CD4-positive, alpha-beta T cell (primary cell): Measurements from ENCODE around the gene COA6. TPM values are rescaled to one million over a fixed set of nuclear protein-coding genes. Genes with fewer than 3 reads are reported as not detected.
A peak's percentile ranks its signal among the peaks of the same experiment; 100 is the strongest.
"Not testable (repeated sequence)": the region's sequence is repeated elsewhere in the genome, so short reads cannot be mapped to it uniquely, and the experiment has no call there.

Source experiments
- ATAC-seq: fragments of 200-7000 bp; cut with Tn5 transposase; one replicate; pipeline ENCODE4 v1.10.0; 2022; ENCODE audit warnings: mild to moderate bottlenecking; ENCODE audit not compliant: poor library complexity
- CTCF ChIA-PET: fragments of 350-600 bp; sonication (Branson Sonifier 250); formaldehyde crosslinking; loops from one replicate; lab custom pipeline; 2021; ENCODE audit warnings: antibody characterized with exemption, inconsistent platforms; lab: Charles Lee
- POLR2A ChIA-PET: fragments of 350-600 bp; sonication (Branson Sonifier 250); formaldehyde crosslinking; loops from one replicate; lab custom pipeline; 2021; ENCODE audit warnings: antibody characterized with exemption, inconsistent platforms; lab: Charles Lee
- DNase-seq, 14 experiments: peaks; one replicate each; pipeline ENCODE4 v3.0.0-alpha.2; 2013 to 2020; ENCODE audit warnings: mixed read lengths in 2 of 14
- H3K27ac ChIP-seq, 2 donors: one replicate each; pipeline versions ENCODE4 v1.5.1 to v1.7.0; 2013; ENCODE audit warnings: low read length in 2 of 2, low read depth in 1 of 2, mild to moderate bottlenecking in 1 of 2
- H3K27me3 ChIP-seq, 2 experiments: 1 replicate in 1 of 2; 2 replicates in 1 of 2; pipeline versions ENCODE4 v1.6.1 to v1.7.0; 2013; ENCODE audit warnings: low read length in 2 of 2, control low read depth in 1 of 2, mild to moderate bottlenecking in 1 of 2, moderate library complexity in 1 of 2; ENCODE audit not compliant: insufficient read depth in 2 of 2, control insufficient read depth in 1 of 2
- H3K36me3 ChIP-seq: one replicate; pipeline ENCODE4 v1.6.1; 2013; ENCODE audit warnings: low read length, control low read depth; ENCODE audit not compliant: insufficient read depth
- H3K4me1 ChIP-seq: one replicate; pipeline ENCODE4 v1.6.1; 2013; ENCODE audit warnings: low read length, control low read depth; ENCODE audit not compliant: insufficient read depth
- H3K4me3 ChIP-seq: one replicate; pipeline ENCODE4 v1.5.1; 2013; ENCODE audit warnings: mild to moderate bottlenecking, low read length, moderate library complexity
- H3K9me3 ChIP-seq, 2 experiments: 1 replicate in 1 of 2; 2 replicates in 1 of 2; pipeline versions ENCODE4 v1.6.1 to v1.7.0; 2013; ENCODE audit warnings: low read length in 2 of 2, mild to moderate bottlenecking in 2 of 2, control low read depth in 1 of 2, moderate library complexity in 1 of 2; ENCODE audit not compliant: control insufficient read depth in 1 of 2, insufficient read depth in 1 of 2
- H3K27ac Mint-ChIP-seq: one replicate; pipeline ENCODE4 v1.8.0; 2020; ENCODE audit warnings: mixed read lengths
- H3K27me3 Mint-ChIP-seq: one replicate; pipeline ENCODE4 v1.8.0; 2021; ENCODE audit warnings: mixed read lengths
- H3K36me3 Mint-ChIP-seq: one replicate; pipeline ENCODE4 v1.8.0; 2021; ENCODE audit warnings: low read depth, mixed read lengths
- H3K4me1 Mint-ChIP-seq: one replicate; pipeline ENCODE4 v1.8.0; 2021; ENCODE audit warnings: low read depth, mixed read lengths
- H3K4me3 Mint-ChIP-seq: one replicate; pipeline ENCODE4 v1.8.0; 2020; ENCODE audit warnings: mild to moderate bottlenecking, mixed read lengths
- H3K9me3 Mint-ChIP-seq: one replicate; pipeline ENCODE4 v1.8.0; 2020; ENCODE audit warnings: mixed read lengths
- CTCF ChIP-seq: fragments of 200-600 bp; IDR thresholded peaks from one replicate; pipeline ENCODE4 v1.8.0; 2022; ENCODE audit warnings: antibody characterized with exemption, mild to moderate bottlenecking
- intact Hi-C, 2 experiments: fragments of 100-400 bp; cut with DNase I in 1 of 2; cut with micrococcal nuclease in 1 of 2; formaldehyde crosslinking; loops; one replicate each; pipeline versions ENCODE4 v1.15.1 to v1.9.0; 2023 to 2025; cut with DNase I, micrococcal nuclease
- total RNA-seq, 174 experiments: library from RNA in 2 of 174; stranded (reverse) in 2 of 174; gene quantifications; one replicate each; pipeline ENCODE4 v1.2.3 and lab custom pipeline; 2021 to 2026

Gene COA6
- total RNA-seq, 2 experiments from 2014 or later, result 10.0 to 12.2 TPM

GRCh38 chr1:234348964-234349363 lies 24.3 kb upstream of the COA6 start:
- Histone ChIP-seq H3K4me1 (no peaks in the 10 kb centered on the region), H3K4me3 (no peak overlapping the region), H3K27me3 (peaks cover 0 to 7% of the 10 kb centered on the region in 2 experiments), H3K9me3 (no peaks in the 10 kb centered on the region), H3K36me3 (no peaks in the 10 kb centered on the region), H3K27ac (no peak overlapping the region)
- H3K9me3 Mint-ChIP-seq, result no peaks in the 10 kb centered on the region
- TF ChIP-seq CTCF, result no peak
- no peak overlapping the region for H3K27ac Mint-ChIP-seq
- ChIA-PET POLR2A (no interaction called here), CTCF (interaction anchor here (0.7 kb wide), 1 partner anchor 22 kb away, joined by 3 read pairs; no protein-coding TSS in a partner anchor)
- H3K36me3 Mint-ChIP-seq, result no peaks in the 10 kb centered on the region
- ATAC-seq (no peak), DNase-seq (no peak)
- peaks cover 11% of the 10 kb centered on the region for H3K27me3 Mint-ChIP-seq
- H3K4me3 Mint-ChIP-seq, result no peak overlapping the region
- no peaks in the 10 kb centered on the region for H3K4me1 Mint-ChIP-seq
- intact Hi-C loops, result no loop called here

DNA sequence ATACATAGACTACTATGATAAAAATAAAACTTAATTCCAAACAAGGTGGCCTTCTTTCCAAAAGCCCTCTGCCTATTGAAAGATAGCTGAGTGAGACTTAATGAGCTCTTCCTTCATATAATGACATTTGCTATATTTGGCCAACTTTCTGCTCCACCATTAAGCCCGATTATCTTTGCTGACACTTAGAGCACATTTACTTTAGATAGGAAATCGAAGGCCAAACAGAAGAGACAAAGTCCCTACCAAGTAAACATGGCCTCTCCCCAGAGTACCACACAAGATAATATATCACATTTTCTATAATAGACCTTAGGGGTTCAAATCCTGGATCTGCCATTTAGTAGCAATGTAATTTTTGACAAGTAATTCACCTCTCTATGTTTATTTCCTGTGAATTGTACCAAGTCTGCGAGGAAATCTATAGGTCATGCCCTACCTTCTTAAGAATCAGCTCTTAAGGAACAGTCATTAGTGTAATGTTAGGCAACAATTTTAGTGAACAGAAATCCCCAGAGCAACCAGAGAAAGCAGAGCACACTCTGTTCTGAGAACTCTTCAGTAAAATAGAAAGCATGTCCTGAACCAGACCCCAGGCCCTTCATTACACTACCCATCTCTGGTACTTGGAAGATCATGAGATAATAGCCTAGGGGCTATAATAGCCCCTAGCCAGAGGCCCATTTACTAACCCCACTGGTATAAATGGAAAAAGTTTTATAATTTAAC lies 17.3 kb upstream of the COA6 start:
- ATAC-seq (no peak), DNase-seq (no peak)
- intact Hi-C loops, result no loop called here
- Histone ChIP-seq H3K27me3 (no peaks in the 10 kb centered on the region), H3K4me1 (no peaks in the 10 kb centered on the region), H3K27ac (no peak overlapping the region), H3K4me3 (peak overlapping the region; percentile 56), H3K9me3 (no peaks in the 10 kb centered on the region), H3K36me3 (no peaks in the 10 kb centered on the region)
- POLR2A ChIA-PET, result interaction anchor here (0.7 to 1.4 kb wide), 2 partner anchors 17 to 166 kb away, joined by 3 to 6 read pairs; partner anchors contain the start of gene COA6
- Mint-ChIP-seq H3K4me1 (no peaks in the 10 kb centered on the region), H3K9me3 (no peaks in the 10 kb centered on the region), H3K27me3 (no peaks in the 10 kb centered on the region), H3K4me3 (no peak overlapping the region), H3K27ac (peak overlapping the region; percentile 80), H3K36me3 (no peaks in the 10 kb centered on the region)
- CTCF ChIA-PET, result interaction anchor here (3.2 kb wide), 1 partner anchor 30 kb away, joined by 10 read pairs; no protein-coding TSS in a partner anchor
- TF ChIP-seq CTCF, result no peak

DNA sequence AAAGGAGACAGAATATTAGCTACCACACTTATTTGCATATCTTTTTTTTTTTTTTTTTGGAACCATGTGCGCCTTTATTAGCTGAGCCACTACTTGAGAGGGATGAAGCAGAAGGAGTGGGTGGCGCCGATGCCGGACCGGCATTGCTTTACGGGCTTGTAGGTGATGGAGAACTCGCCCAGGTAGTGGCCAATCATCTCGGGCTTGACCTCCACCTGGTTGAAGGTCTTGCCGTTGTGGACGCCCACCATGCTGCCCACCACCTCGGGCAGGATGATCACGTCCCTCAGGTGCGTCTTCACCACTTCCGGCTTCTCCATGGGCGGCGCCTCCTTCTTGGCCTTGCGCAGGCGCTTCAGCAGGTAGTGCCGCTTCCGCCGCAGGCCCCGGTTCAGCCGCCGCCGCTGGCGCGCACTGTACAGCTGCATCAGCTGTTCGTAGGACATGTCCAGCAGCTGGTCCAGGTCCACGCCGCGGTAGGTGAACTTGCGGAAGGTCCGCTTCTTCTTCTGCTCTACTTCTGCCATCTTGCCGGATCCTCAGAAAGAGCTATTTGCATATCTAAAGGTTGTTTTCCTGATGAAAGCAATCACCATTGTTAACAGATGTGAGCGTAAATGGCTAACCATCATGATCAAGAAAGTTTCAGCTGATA lies 16.5 kb upstream of the COA6 start:
- Histone ChIP-seq H3K27ac (peak overlapping the region; percentile 25 to 42), H3K4me3 (peak overlapping the region; percentile 56)
- POLR2A ChIA-PET, result interaction anchor here (0.7 to 1.4 kb wide), 4 partner anchors 16 to 166 kb away, joined by 3 to 11 read pairs (median 4); partner anchors contain the start of gene COA6

More for the DNA sequence above, 16.5 kb upstream of the COA6 start:
- H3K36me3 ChIP-seq, H3K9me3 Mint-ChIP-seq, H3K9me3 ChIP-seq, H3K4me1 ChIP-seq, H3K4me1 Mint-ChIP-seq, H3K27me3 Mint-ChIP-seq, H3K27me3 ChIP-seq, H3K36me3 Mint-ChIP-seq, intact Hi-C loops: not testable (repeated sequence)
- Mint-ChIP-seq H3K4me3 (peak overlapping the region; percentile 61), H3K27ac (peak overlapping the region; percentile 80)
- ATAC-seq (peak; percentile 32), DNase-seq (peak in 13 of 14 experiments; percentile 11 to 70 (median 46))
- CTCF ChIA-PET, result interaction anchor here (3.2 kb wide), 1 partner anchor 30 kb away, joined by 10 read pairs; no protein-coding TSS in a partner anchor
